Stimulated activated CD8-positive, alpha-beta memory T cell treated with anti-CD3 and anti-CD28 coated beads, Interleukin-4, amount 100 ng/mL, for 1 hour (primary cell): Measurements from ENCODE around the gene METTL6.
"Not testable (repeated sequence)": the region's sequence is repeated elsewhere in the genome, so short reads cannot be mapped to it uniquely, and the experiment has no call there.

Experiments used
- DNase-seq, 2 donors: peaks; one replicate each; pipeline ENCODE4 v3.0.0-alpha.2; 2020; ENCODE audit warnings: low read depth in 2 of 2, low spot score in 1 of 2

Gene METTL6

GRCh38 chr3:15451216-15452113, 24.1 kb upstream of the METTL6 start:
- no peak for DNase-seq

- DNase-seq = no peak
Observed at GRCh38 chr3:15450438-15451215, 23.3 kb upstream of the METTL6 start.

- DNase-seq = no peak
Observed at GRCh38 chr3:15449489-15450224, 22.3 kb upstream of the METTL6 start.

- no peak for DNase-seq
Observed at GRCh38 chr3:15443826-15444524, 16.6 kb upstream of the METTL6 start.

GRCh38 chr3:15440891-15441290, 13.5 kb upstream of the METTL6 start:
- DNase-seq = no peak

- DNase-seq = no peak
Observed at GRCh38 chr3:15439476-15439875, 12.1 kb upstream of the METTL6 start.

GRCh38 chr3:15438983-15439382, 11.6 kb upstream of the METTL6 start:
- DNase-seq = no peak

GRCh38 chr3:15436246-15436645, 8.9 kb upstream of the METTL6 start:
- no peak for DNase-seq

GRCh38 chr3:15434756-15435155, 7.4 kb upstream of the METTL6 start:
- no peak for DNase-seq

GRCh38 chr3:15433531-15433930, 6.2 kb upstream of the METTL6 start:
- DNase-seq = no peak

- no peak for DNase-seq
Observed at GRCh38 chr3:15431256-15431837, 4.0 kb upstream of the METTL6 start.

- no peak for DNase-seq
Observed at GRCh38 chr3:15430624-15431023, 3.3 kb upstream of the METTL6 start.

GRCh38 chr3:15429080-15429479, 1.7 kb upstream of the METTL6 start:
- DNase-seq = no peak

- no peak for DNase-seq
Observed at GRCh38 chr3:15428539-15428938, 1.2 kb upstream of the METTL6 start.

- no peak for DNase-seq
Observed at GRCh38 chr3:15427981-15428380, 637 bp upstream of the METTL6 start.

- DNase-seq = no peak
Observed at GRCh38 chr3:15426579-15427118, 695 bp downstream of the METTL6 start.

GRCh38 chr3:15420871-15421270, 6.5 kb downstream of the METTL6 start:
- no peak for DNase-seq

- DNase-seq = not testable (repeated sequence)
Observed at GRCh38 chr3:15410966-15411365, 16.4 kb downstream of the METTL6 start.

GRCh38 chr3:15409774-15410173, 17.6 kb downstream of the METTL6 start:
- no peak for DNase-seq

- no peak for DNase-seq
Observed at GRCh38 chr3:15409239-15409638, 18.1 kb downstream of the METTL6 start.
